Muscle of leg (tissue), 11 donors: ENCODE data around the gene PARP16. TPM values are rescaled to one million over a fixed set of nuclear protein-coding genes. Genes with fewer than 3 reads are reported as not detected.

Experiments used
- DNase-seq: peaks from one replicate; pipeline ENCODE4 v3.0.0; 2013
- H3K27ac ChIP-seq: one replicate; pipeline ENCODE4 v1.5.1; 2013; ENCODE audit warnings: mild to moderate bottlenecking, low read length, control low read depth
- H3K27me3 ChIP-seq: one replicate; pipeline ENCODE4 v1.6.1; 2013; ENCODE audit warnings: low read length; ENCODE audit not compliant: control insufficient read depth, insufficient read depth
- H3K36me3 ChIP-seq: one replicate; pipeline ENCODE4 v1.6.1; 2013; ENCODE audit warnings: low read length; ENCODE audit not compliant: control insufficient read depth, insufficient read depth
- H3K4me1 ChIP-seq: one replicate; pipeline ENCODE4 v1.6.1; 2013; ENCODE audit warnings: low read length; ENCODE audit not compliant: control insufficient read depth, insufficient read depth
- H3K4me3 ChIP-seq: one replicate; pipeline ENCODE4 v1.5.1; 2013; ENCODE audit warnings: low read length, control low read depth
- H3K9me3 ChIP-seq: replicated peaks from 2 replicates; pipeline ENCODE4 v1.6.1; 2013; ENCODE audit warnings: low read depth, low read length; ENCODE audit not compliant: control insufficient read depth
- WGBS: methylation state at CpG from one replicate; pipeline ENCODE4 v1.1.5; 2013; ENCODE audit warnings: missing lambda C conversion rate; ENCODE audit not compliant: insufficient coverage; 5-methylcytosine and 5-hydroxymethylcytosine counted together
- polyA plus RNA-seq, 8 donors: library from polyadenylated mRNA; unstranded; fragments of 120-200 nt; gene quantifications; one replicate each; pipeline versions ENCODE4 v1.2.1 to v1.2.3, GENCODE V29; 2013; ENCODE audit warnings: inconsistent platforms in 1 of 8, low replicate concordance in 1 of 8; ENCODE audit not compliant: insufficient read length in 8 of 8, insufficient read depth in 1 of 8
- total RNA-seq: library from RNA; stranded (reverse); fragments of 120-200 nt; gene quantifications from one replicate; pipeline ENCODE4 v1.2.4, GENCODE V29; 2013

The PARP16 gene
- total and polyA plus RNA-seq, 9 donors, result 9.0 to 14.6 (median 11.0) TPM

DNA sequence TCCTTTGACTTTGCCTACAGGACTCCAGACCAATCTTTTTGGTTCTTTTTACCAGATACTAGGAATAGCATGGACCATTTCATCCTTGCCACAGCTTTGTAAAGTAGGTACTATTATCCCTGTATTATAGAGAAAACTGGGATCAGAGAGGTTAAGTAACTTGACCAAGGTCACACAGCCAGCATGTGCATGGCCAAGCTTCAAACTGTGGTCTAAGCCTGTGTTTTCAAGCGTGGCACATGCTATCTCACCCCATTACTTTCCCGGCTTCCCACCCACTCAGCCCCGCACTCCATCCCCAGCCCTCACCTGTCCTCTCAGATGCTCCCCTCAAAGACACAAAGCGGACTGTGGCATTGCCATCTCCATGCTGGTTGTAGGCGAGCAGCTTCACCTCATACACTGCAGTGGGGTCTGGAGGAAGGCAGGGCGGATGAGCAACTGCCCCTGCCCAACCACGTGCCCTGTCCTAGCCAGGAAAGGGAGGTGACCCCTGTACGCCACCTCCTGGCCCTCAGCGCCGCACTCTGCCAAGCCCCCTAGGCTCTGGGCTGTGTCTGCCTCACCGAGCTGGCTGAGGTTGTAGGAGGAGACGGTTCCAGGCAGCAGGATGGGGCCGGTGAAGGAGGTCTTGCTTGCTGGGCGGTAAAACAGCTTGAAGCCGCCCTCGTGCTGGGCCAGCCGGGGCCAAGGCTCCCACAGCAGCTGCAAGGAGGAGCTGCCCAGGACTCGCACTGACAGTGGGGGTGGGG, 43.5 kb upstream of the PARP16 start:
- H3K4me1 ChIP-seq, result peaks cover 12% of the 10 kb centered on the region
- H3K4me3 ChIP-seq, result no peak overlapping the region
- no peaks in the 10 kb centered on the region for H3K9me3 ChIP-seq
- 78% methylated on average over 17 of the region's 18 CpGs for WGBS
- no peaks in the 10 kb centered on the region for H3K27me3 ChIP-seq
- DNase-seq, result no peak
- H3K36me3 ChIP-seq, result peaks cover 13% of the 10 kb centered on the region
- no peak overlapping the region for H3K27ac ChIP-seq

DNA sequence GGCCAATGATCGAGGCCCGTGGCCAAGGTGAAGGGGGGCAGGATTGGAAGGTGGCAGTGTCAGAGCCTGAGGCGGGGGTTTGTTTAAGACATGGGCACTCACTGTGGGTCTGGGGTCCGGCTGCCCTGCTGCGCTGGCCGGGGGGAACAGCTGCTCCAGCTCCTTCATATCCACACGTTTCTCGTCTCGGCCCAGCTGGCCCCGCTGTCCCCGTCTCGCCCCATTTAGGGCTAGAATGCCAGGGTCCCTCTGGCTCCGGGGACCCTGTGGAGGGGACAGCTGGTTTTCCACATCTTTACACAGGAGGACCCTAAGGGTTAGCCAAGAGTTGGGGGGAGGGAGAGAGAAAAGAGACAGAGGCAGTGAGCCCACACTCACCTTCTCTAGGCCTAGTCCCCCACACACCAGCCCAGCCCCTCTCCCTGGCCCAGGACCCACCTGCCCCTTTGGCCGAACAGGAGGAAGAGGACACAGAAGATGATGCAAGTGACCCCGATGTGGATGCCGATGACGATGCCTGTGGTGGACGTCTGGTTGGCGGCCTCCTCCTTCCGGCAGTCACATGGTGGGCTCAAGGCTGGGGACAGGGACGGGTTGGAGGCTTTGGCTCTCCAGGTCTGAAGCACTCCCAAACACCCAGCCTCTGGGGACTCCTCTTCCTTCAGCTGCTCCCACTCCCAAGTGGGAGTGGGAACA, 42.8 kb upstream of the PARP16 start:
- Histone ChIP-seq H3K27me3 (no peaks in the 10 kb centered on the region), H3K9me3 (no peaks in the 10 kb centered on the region), H3K36me3 (peaks cover 13% of the 10 kb centered on the region), H3K4me3 (no peak overlapping the region), H3K4me1 (peaks cover 12% of the 10 kb centered on the region), H3K27ac (no peak overlapping the region)
- WGBS, result 93% methylated on average over 13 of the region's 21 CpGs
- DNase-seq, result no peak

DNA sequence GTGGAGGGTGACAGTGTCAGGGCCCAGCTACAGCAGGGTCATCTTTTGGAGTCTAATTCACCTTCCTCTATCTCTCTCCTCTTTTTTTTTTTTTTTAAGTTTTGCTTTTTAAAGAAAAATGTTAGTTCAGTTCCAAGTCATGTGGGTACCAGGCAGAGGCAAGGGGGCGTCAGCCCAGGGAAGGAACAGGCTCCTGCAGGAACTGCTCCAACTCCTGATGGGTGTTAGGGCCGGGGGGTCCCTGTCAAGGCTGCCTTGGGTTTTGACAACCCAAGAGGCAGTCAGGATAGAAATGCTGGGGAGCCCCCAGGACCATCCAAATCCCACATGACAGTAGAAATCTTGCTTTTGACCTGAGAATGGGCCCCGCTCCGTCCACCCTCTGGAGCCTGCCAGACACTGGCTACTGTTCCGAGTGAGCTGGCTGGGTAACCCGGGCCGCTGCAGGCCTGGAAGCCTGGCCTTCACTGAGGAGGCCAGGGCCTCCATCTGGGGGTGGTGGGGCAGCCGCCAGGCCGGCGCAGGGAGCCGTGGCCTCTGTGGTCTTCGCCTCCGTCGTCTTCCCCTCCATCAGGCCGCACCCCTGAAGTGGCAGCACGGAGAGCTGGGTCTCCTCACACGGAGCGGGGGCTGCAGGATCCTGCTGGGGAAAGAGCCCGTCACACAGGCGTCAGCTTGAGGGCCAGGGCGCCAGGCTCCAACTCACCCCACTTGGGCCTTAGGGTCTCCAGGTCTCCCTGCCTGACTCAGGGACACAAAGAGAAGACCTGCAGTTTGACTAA, 42.0 kb upstream of the PARP16 start:
- peaks cover 13% of the 10 kb centered on the region for H3K36me3 ChIP-seq
- H3K4me1 ChIP-seq, result peaks cover 12% of the 10 kb centered on the region
- 77% methylated on average over 16 of the region's 21 CpGs for WGBS
- no peaks in the 10 kb centered on the region for H3K9me3 ChIP-seq
- H3K27me3 ChIP-seq, result no peaks in the 10 kb centered on the region
- no peak overlapping the region for H3K4me3 ChIP-seq
- no peak overlapping the region for H3K27ac ChIP-seq
- no peak for DNase-seq

DNA sequence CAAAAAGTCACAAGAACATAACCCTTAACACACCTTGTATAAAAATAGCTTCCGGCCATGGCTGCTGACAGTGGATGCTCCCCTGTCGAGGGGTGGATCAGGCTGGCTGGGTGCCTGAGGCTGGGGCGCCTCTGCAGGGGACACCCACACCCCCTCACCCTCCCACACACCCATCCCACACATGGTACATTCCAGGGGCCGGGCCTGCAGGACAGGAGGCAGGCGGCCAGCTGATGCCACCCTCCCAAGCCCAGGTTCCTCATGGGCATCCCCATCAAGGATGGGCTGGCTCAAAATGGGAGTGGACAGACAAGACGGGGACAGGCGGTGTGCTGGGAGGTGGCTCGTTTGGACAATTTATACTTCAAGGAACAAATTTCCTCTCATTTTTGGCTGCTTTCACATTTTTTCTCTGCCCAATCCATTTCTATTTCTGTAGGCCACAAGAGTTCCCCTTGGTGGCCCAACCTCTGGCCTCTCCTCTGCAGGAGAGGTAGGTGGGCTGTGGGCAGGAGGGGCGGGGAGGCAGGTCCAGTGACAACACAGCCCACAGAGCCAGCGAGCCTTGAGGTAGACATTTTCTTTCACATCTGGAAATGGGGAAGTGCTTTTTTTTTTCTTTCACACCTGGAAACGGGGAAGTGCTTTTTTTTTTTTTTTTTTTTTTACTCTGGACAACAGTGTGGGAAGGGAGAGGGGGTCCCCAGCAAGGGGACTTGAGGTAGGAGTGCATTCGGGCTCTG, 41.1 kb upstream of the PARP16 start:
- DNase-seq, result no peak
- Histone ChIP-seq H3K27ac (no peak overlapping the region), H3K4me1 (peaks cover 17% of the 10 kb centered on the region), H3K36me3 (peaks cover 13% of the 10 kb centered on the region), H3K9me3 (no peaks in the 10 kb centered on the region), H3K27me3 (no peaks in the 10 kb centered on the region), H3K4me3 (no peak overlapping the region)
- WGBS, result 69% methylated on average over 3 of the region's 12 CpGs

DNA sequence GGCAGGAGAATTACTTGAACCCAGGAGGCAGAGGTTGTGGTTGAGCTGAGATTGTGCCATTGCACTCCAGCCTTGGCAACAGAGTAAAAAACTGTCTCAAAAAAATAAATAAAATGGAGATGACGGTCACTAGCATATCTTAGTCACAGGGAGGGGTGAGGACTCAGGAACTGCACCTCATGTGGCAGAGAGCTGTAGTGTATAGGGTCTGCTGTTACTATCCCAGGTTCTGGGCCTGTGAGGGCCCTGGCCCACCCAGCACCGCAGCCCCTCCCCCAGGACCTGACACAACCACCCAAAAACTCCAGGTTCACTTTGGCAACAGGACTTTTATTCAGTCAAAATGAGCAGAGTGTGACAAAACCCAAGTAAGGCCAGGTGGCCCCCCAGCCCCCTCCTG, 40.1 kb upstream of the PARP16 start:
- Histone ChIP-seq H3K27me3 (no peaks in the 10 kb centered on the region), H3K9me3 (no peaks in the 10 kb centered on the region), H3K4me3 (no peak overlapping the region), H3K4me1 (peaks cover 23% of the 10 kb centered on the region), H3K36me3 (peaks cover 10% of the 10 kb centered on the region), H3K27ac (no peak overlapping the region)
- WGBS, result 71% methylated on average over 1 of the region's 2 CpGs
- DNase-seq, result no peak

GRCh38 chr15:65326117-65326526, 39.4 kb upstream of the PARP16 start:
- Histone ChIP-seq H3K4me1 (peaks cover 23% of the 10 kb centered on the region), H3K27me3 (peaks cover 3% of the 10 kb centered on the region), H3K4me3 (no peak overlapping the region), H3K27ac (peak overlapping the region; percentile 7), H3K9me3 (no peaks in the 10 kb centered on the region), H3K36me3 (peaks cover 10% of the 10 kb centered on the region)
- peak; percentile 45 for DNase-seq
- WGBS, result 9% methylated on average over 12 of the region's 12 CpGs

DNA sequence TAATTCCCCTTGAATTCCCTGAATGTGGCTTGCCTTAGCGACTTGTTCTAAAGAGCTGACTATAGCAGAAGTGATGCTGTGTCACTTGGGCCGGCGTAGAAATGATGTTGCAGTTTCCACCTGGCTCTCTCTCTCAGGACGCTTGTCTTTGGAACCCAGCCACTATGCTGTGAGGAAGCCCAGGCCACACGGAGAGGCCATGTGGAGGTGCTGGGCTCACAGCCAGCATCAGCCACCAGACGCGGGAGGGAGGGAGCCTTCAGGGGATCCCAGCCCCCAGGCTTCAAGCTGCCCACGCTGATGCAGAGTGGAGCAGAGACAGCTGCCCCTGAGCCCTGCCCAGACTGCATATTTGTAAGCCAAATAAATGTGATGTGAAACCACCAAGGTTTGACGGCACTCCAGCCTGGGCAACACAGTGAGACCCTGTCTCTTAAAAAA, 36.4 kb upstream of the PARP16 start:
- no peaks in the 10 kb centered on the region for H3K9me3 ChIP-seq
- H3K27me3 ChIP-seq, result peaks cover 3% of the 10 kb centered on the region
- peak; percentile 88 for DNase-seq
- no peak overlapping the region for H3K27ac ChIP-seq
- H3K4me3 ChIP-seq, result no peak overlapping the region
- H3K4me1 ChIP-seq, result peaks cover 22% of the 10 kb centered on the region
- H3K36me3 ChIP-seq, result no peaks in the 10 kb centered on the region
- 4% methylated on average over 7 of the region's 9 CpGs for WGBS

GRCh38 chr15:65318870-65319356, 32.2 kb upstream of the PARP16 start:
- no peaks in the 10 kb centered on the region for H3K36me3 ChIP-seq
- peak; percentile 90 for DNase-seq
- H3K27me3 ChIP-seq, result peaks cover 3% of the 10 kb centered on the region
- no peak overlapping the region for H3K27ac ChIP-seq
- H3K4me1 ChIP-seq, result peaks cover 13% of the 10 kb centered on the region
- WGBS, result 29% methylated on average over 5 of the region's 5 CpGs
- H3K9me3 ChIP-seq, result no peaks in the 10 kb centered on the region
- H3K4me3 ChIP-seq, result no peak overlapping the region

DNA sequence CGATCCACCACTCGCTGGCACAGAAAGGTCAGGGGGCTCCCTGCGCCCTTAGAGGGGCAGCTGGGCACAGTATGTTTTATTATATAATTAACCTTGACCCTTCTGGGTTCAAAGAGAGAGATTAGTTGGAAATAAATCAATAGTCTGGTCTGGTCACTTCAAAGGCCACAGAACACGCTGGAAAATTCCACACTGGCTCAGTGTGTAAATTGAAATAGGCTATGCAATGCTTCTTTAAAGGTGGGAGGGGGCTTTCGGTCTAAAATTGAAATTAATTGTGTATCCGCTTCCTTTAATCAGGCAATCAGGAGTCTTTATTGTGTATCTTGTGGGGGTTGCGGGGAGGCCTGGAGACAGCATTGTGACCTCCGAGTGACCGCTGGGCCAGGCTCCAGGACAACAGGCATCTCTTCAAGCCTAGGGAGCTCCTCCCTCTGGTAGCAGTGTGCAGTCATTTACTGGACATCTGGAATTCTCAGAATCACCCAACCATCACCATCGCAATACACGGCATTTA, 25.8 kb upstream of the PARP16 start:
- Histone ChIP-seq H3K4me1 (peaks cover 14% of the 10 kb centered on the region), H3K27me3 (no peaks in the 10 kb centered on the region), H3K27ac (peak overlapping the region; percentile 20), H3K4me3 (no peak overlapping the region), H3K36me3 (no peaks in the 10 kb centered on the region), H3K9me3 (no peaks in the 10 kb centered on the region)
- 38% methylated on average over 3 of the region's 11 CpGs for WGBS
- DNase-seq, result peak; percentile 83
